ENCODE data around the gene DDX39A.

DDX39A gene

GRCh38 chr19:14437578-14438140 lies 18.5 kb upstream of the DDX39A start:
- DNase-seq: no peak
- no peaks in the 10 kb centered on the region for H3K27me3 Mint-ChIP-seq (ENCODE audit: low read depth, poor library complexity)
- peaks cover 8% of the 10 kb centered on the region for H3K36me3 Mint-ChIP-seq (ENCODE audit: low read depth)
- H3K4me3 Mint-ChIP-seq: no peak overlapping the region
- no peak for TF ChIP-seq CTCF (IDR thresholded peaks at IDR 0.05)
- H3K4me1 Mint-ChIP-seq: peaks cover 50% of the 10 kb centered on the region
- H3K9me3 Mint-ChIP-seq: no peaks in the 10 kb centered on the region
- no peak overlapping the region for H3K27ac Mint-ChIP-seq

- no peak overlapping the region for H3K27ac Mint-ChIP-seq
- no peaks in the 10 kb centered on the region for H3K9me3 Mint-ChIP-seq
- H3K4me3 Mint-ChIP-seq: peak overlapping the region; percentile 56
- no peak for TF ChIP-seq CTCF (IDR thresholded peaks at IDR 0.05)
- no peaks in the 10 kb centered on the region for H3K36me3 Mint-ChIP-seq (ENCODE audit: low read depth)
- peaks cover 21% of the 10 kb centered on the region for H3K27me3 Mint-ChIP-seq (ENCODE audit: low read depth, poor library complexity)
- peaks cover 51% of the 10 kb centered on the region for H3K4me1 Mint-ChIP-seq
- no peak for DNase-seq
Measured at GRCh38 chr19:14435320-14436050, 16.3 kb upstream of the DDX39A start.

GRCh38 chr19:14434543-14435319 lies 15.6 kb upstream of the DDX39A start:
- H3K9me3 Mint-ChIP-seq: no peaks in the 10 kb centered on the region
- TF ChIP-seq CTCF (IDR thresholded peaks at IDR 0.05): no peak
- peaks cover 27% of the 10 kb centered on the region for H3K27me3 Mint-ChIP-seq (ENCODE audit: low read depth, poor library complexity)
- DNase-seq: peak; percentile 25
- peak overlapping the region; percentile 66 for H3K27ac Mint-ChIP-seq
- H3K4me3 Mint-ChIP-seq: peak overlapping the region; percentile 79
- peaks cover 45% of the 10 kb centered on the region for H3K4me1 Mint-ChIP-seq
- no peaks in the 10 kb centered on the region for H3K36me3 Mint-ChIP-seq (ENCODE audit: low read depth)

- no peaks in the 10 kb centered on the region for H3K36me3 Mint-ChIP-seq (ENCODE audit: low read depth)
- TF ChIP-seq CTCF (IDR thresholded peaks at IDR 0.05): no peak
- H3K4me1 Mint-ChIP-seq: peaks cover 38% of the 10 kb centered on the region
- DNase-seq: no peak
- H3K9me3 Mint-ChIP-seq: no peaks in the 10 kb centered on the region
- no peak overlapping the region for H3K27ac Mint-ChIP-seq
- H3K27me3 Mint-ChIP-seq (ENCODE audit: low read depth, poor library complexity): peaks cover 35% of the 10 kb centered on the region
- peak overlapping the region; percentile 79 for H3K4me3 Mint-ChIP-seq
Measured at GRCh38 chr19:14433554-14434501, 14.7 kb upstream of the DDX39A start.

GRCh38 chr19:14432791-14433553 lies 13.8 kb upstream of the DDX39A start, which contains the start of gene PKN1:
PKN1 (plus strand) TSS chr19:14433306; CDS start chr19:14433522, 216 bp downstream.
- Mint-ChIP-seq H3K27me3 (ENCODE audit: low read depth, poor library complexity) (peaks cover 41% of the 10 kb centered on the region), H3K36me3 (ENCODE audit: low read depth) (no peaks in the 10 kb centered on the region), H3K4me3 (peak within 1 kb of the TSS; percentile 85), H3K9me3 (no peaks in the 10 kb centered on the region), H3K27ac (no peak within 1 kb of the TSS), H3K4me1 (peaks cover 30% of the 10 kb centered on the region)
- peak; percentile 80 for DNase-seq
- TF ChIP-seq CTCF (IDR thresholded peaks at IDR 0.05): no peak

All from nephron progenitor cell (in vitro differentiated cells).